ENCODE data around the gene DRP2. TPM values are rescaled to one million over a fixed set of nuclear protein-coding genes. Genes with fewer than 3 reads are reported as not detected.
A peak's percentile ranks its signal among the peaks of the same experiment; 100 is the strongest.

Gene DRP2
- total RNA-seq, 3 donors from 2014 or later, result 0.30 to 0.66 (median 0.42) TPM

DNA sequence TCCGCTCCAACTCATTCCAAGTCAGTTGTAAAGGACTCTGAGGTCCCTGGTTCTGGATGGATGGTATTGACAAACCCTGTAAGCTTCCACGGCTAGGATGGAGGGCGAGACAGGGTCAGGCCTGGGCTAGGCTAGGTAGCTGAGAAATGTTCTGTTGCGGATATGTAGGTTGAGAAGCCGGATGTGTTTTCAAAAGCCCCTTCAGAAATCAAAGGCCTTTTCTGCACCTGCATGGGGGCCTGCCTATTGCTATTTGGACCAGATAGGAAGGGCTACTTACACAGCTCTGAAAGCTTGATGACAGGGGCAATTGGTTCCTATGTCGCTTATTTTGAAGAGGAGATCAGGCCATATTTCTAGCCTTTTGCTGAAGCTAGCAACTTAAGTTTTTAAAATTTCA is 1.9 kb upstream of the DRP2 start:
- no peak overlapping the region for H3K4me3 Mint-ChIP-seq
- ATAC-seq, result no peak

GRCh38 chrX:101219864-101220346 is 319 bp downstream of the DRP2 start:
- ATAC-seq, result peak; percentile 43 to 58
- Mint-ChIP-seq H3K27me3 (ENCODE audit: low read depth) (no peaks in the 10 kb centered on the region), H3K9me3 (no peaks in the 10 kb centered on the region), H3K4me3 (peak overlapping the region; percentile 19), H3K4me1 (ENCODE audit: low read depth) (peaks cover 5% of the 10 kb centered on the region), H3K36me3 (ENCODE audit: insufficient read depth) (no peaks in the 10 kb centered on the region)
- no peak for DNase-seq

More for the DNA sequence above, 1.9 kb upstream of the DRP2 start:
- no peak for DNase-seq
- Mint-ChIP-seq H3K4me1 (ENCODE audit: low read depth) (peaks cover 5% of the 10 kb centered on the region), H3K36me3 (ENCODE audit: insufficient read depth) (no peaks in the 10 kb centered on the region), H3K9me3 (no peaks in the 10 kb centered on the region), H3K27me3 (ENCODE audit: low read depth) (no peaks in the 10 kb centered on the region)

DNA sequence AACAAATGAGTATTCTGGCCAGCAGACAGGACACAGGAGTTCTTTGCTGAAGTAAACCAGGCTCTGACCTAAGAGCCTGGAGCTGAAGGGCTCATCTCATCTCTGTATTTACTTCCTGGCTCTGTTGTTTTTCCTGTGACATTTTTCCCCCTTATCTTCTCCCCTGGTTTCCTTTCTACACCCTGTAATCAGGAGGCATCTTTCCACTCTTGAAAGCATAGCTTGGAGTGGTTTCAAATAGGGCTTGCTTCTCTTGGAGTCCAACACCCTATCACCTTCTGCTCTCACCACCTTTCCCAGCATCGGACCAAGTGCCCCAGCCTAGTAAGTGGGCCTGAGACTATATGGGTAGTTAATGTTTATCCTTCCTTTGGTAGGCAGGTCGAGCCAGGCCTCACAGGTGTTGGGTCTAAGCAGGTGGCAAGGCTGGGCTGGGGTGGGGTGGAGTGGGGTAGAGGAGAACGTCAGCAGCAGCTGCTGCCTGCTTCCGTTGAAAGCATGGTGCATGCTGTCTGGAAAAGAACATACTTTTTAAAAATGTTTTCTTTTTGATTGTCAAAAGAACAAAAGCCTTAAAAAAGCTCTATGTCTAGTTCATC is 1.2 kb downstream of the DRP2 start:
- Mint-ChIP-seq H3K4me3 (no peak overlapping the region), H3K9me3 (no peaks in the 10 kb centered on the region), H3K36me3 (ENCODE audit: insufficient read depth) (no peaks in the 10 kb centered on the region), H3K4me1 (ENCODE audit: low read depth) (peaks cover 5% of the 10 kb centered on the region), H3K27me3 (ENCODE audit: low read depth) (no peaks in the 10 kb centered on the region)
- ATAC-seq, result no peak
- DNase-seq, result no peak

- ATAC-seq, result no peak
- H3K4me1 Mint-ChIP-seq (ENCODE audit: low read depth), result peaks cover 5% of the 10 kb centered on the region
- H3K27me3 Mint-ChIP-seq (ENCODE audit: low read depth), result no peaks in the 10 kb centered on the region
- H3K9me3 Mint-ChIP-seq, result no peaks in the 10 kb centered on the region
- H3K36me3 Mint-ChIP-seq (ENCODE audit: insufficient read depth), result no peaks in the 10 kb centered on the region
- DNase-seq, result no peak
- no peak overlapping the region for H3K4me3 Mint-ChIP-seq
Measured at GRCh38 chrX:101223226-101223625, 3.6 kb downstream of the DRP2 start.

DNA sequence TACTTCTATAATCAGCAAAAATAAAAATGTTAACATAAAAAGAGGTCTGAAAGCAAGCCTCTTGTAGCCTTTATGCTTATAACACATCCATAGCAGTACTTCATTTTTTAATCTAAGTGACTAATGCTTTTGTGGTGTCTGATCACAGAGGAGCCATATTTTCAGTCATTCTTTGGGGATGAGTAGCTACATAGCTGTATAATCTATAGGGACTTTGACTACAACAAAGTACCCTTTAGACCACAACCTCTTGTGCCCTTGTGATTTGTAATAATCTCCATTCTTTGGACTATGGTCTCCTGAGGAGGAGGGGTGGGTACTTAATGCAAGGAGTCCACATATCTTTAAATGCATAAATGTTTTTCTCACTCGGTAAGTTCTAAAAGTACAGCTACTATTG is 9.6 kb downstream of the DRP2 start:
- no peak overlapping the region for H3K4me3 Mint-ChIP-seq

GRCh38 chrX:101230636-101231035 is 11.1 kb downstream of the DRP2 start:
- ATAC-seq (no peak), DNase-seq (no peak)
- Mint-ChIP-seq H3K4me3 (no peak overlapping the region), H3K27me3 (ENCODE audit: low read depth) (no peaks in the 10 kb centered on the region), H3K4me1 (ENCODE audit: low read depth) (no peaks in the 10 kb centered on the region), H3K9me3 (no peaks in the 10 kb centered on the region), H3K36me3 (ENCODE audit: insufficient read depth) (no peaks in the 10 kb centered on the region)

More for the DNA sequence above, 9.6 kb downstream of the DRP2 start:
- Mint-ChIP-seq H3K27me3 (ENCODE audit: low read depth) (no peaks in the 10 kb centered on the region), H3K9me3 (no peaks in the 10 kb centered on the region), H3K36me3 (ENCODE audit: insufficient read depth) (no peaks in the 10 kb centered on the region), H3K4me1 (ENCODE audit: low read depth) (no peaks in the 10 kb centered on the region)
- DNase-seq (no peak), ATAC-seq (peak; percentile 14 to 55)

DNA sequence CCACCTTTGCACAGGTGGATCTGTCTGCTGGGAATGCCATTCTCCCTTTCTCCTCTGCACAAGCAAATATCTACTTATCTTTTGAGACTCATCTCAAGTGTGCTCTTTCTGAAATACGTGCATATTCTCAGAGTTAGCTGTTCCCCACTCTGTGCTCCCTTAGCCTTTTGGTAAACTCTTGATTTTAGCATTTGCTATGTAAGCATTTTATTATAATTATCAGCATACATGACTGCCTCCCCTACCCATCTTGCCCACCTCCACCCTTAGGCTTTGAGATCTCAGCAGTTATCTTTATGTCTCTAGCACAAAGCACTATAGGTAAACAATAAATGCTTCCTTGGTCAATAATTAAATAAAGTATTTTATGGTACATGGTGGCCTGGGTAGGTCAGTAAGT is 11.5 kb downstream of the DRP2 start:
- no peak for ATAC-seq
- Mint-ChIP-seq H3K4me1 (ENCODE audit: low read depth) (no peaks in the 10 kb centered on the region), H3K9me3 (no peaks in the 10 kb centered on the region), H3K4me3 (no peak overlapping the region), H3K27me3 (ENCODE audit: low read depth) (no peaks in the 10 kb centered on the region), H3K36me3 (ENCODE audit: insufficient read depth) (no peaks in the 10 kb centered on the region)
- no peak for DNase-seq

GRCh38 chrX:101232316-101232715 is 12.7 kb downstream of the DRP2 start:
- H3K4me3 Mint-ChIP-seq, result no peak overlapping the region
- H3K27me3 Mint-ChIP-seq (ENCODE audit: low read depth), result no peaks in the 10 kb centered on the region
- H3K9me3 Mint-ChIP-seq, result no peaks in the 10 kb centered on the region
- H3K4me1 Mint-ChIP-seq (ENCODE audit: low read depth), result no peaks in the 10 kb centered on the region
- no peak for DNase-seq
- no peak for ATAC-seq
- H3K36me3 Mint-ChIP-seq (ENCODE audit: insufficient read depth), result no peaks in the 10 kb centered on the region

DNA sequence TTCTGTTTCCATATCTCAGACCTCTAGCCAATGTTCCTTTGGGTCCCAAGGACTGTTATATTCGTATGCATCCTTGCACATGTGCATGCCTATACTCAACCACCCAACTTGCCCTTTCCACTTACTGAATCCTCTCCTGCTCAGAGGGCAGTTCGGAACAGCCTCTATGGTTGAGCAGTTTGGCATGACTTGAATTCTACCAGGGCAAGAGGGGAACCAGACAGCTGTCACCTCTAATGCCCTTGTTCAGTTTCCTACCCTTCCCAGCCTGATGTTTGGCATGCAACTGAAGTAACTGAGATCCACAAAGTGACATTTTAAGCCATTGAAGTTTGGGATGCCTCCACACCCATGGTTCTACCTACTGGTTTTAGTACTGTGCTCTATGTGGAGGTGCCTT is 17.5 kb downstream of the DRP2 start:
- Mint-ChIP-seq H3K36me3 (ENCODE audit: insufficient read depth) (no peaks in the 10 kb centered on the region), H3K4me3 (no peak overlapping the region), H3K4me1 (ENCODE audit: low read depth) (no peaks in the 10 kb centered on the region)

DNA sequence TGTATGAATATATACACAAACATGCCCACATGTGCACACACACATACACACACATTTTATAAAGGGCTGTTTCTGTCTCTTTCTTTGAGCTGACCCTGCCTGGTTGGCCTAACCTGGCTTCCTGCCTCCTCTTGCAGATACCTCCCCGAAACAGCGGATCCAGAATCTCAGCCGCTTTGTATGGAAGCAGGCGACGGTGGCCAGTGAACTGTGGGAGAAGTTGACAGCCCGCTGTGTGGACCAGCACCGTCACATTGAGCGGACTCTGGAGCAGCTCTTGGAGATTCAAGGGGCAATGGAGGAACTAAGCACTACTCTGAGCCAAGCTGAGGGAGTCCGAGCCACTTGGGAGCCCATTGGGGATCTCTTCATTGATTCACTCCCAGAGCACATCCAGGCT is 21.9 kb downstream of the DRP2 start:
- Mint-ChIP-seq H3K27me3 (ENCODE audit: low read depth) (no peaks in the 10 kb centered on the region), H3K36me3 (ENCODE audit: insufficient read depth) (no peaks in the 10 kb centered on the region), H3K9me3 (no peaks in the 10 kb centered on the region), H3K4me1 (ENCODE audit: low read depth) (no peaks in the 10 kb centered on the region), H3K4me3 (no peak overlapping the region)
- ATAC-seq, result no peak
- DNase-seq, result no peak

More for the DNA sequence above, 17.5 kb downstream of the DRP2 start:
- no peak for ATAC-seq
- no peak for DNase-seq
- Mint-ChIP-seq H3K27me3 (ENCODE audit: low read depth) (no peaks in the 10 kb centered on the region), H3K9me3 (no peaks in the 10 kb centered on the region)

DNA sequence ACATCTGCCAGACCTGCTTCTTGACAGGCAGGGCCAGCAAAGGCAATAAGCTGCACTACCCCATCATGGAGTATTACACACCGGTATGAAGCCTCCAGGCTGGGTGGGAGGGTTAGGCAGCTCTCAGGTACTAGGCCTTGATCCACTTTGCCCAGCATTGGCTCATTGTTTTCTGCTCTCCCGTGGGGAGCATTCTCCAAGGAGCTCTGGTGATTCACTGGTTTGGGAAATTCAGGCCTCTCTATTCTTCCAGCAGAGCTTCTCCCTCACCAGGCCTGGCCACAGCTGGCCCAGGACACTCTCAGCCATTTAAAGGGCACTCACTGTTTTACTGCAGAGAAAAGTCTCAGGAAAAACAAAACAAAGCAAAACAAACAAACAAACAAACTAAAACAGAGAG is 33.0 kb downstream of the DRP2 start:
- DNase-seq (no peak), ATAC-seq (no peak)
- Mint-ChIP-seq H3K4me1 (ENCODE audit: low read depth) (peaks cover 3% of the 10 kb centered on the region), H3K4me3 (no peak overlapping the region), H3K27me3 (ENCODE audit: low read depth) (no peaks in the 10 kb centered on the region), H3K9me3 (no peaks in the 10 kb centered on the region), H3K36me3 (ENCODE audit: insufficient read depth) (no peaks in the 10 kb centered on the region)

GRCh38 chrX:101257448-101258258 is 38.1 kb downstream of the DRP2 start:
- Mint-ChIP-seq H3K9me3 (no peaks in the 10 kb centered on the region), H3K36me3 (ENCODE audit: insufficient read depth) (no peaks in the 10 kb centered on the region), H3K27me3 (ENCODE audit: low read depth) (no peaks in the 10 kb centered on the region), H3K4me1 (ENCODE audit: low read depth) (peaks cover 8% of the 10 kb centered on the region), H3K4me3 (no peak overlapping the region)
- ATAC-seq (no peak), DNase-seq (no peak)

GRCh38 chrX:101258259-101258581 is 38.6 kb downstream of the DRP2 start:
- H3K27me3 Mint-ChIP-seq (ENCODE audit: low read depth), result no peaks in the 10 kb centered on the region
- H3K36me3 Mint-ChIP-seq (ENCODE audit: insufficient read depth), result no peaks in the 10 kb centered on the region
- ATAC-seq, result no peak
- peaks cover 8% of the 10 kb centered on the region for H3K4me1 Mint-ChIP-seq (ENCODE audit: low read depth)
- DNase-seq, result no peak
- H3K4me3 Mint-ChIP-seq, result no peak overlapping the region
- no peaks in the 10 kb centered on the region for H3K9me3 Mint-ChIP-seq

GRCh38 chrX:101260435-101260834 is 40.8 kb downstream of the DRP2 start:
- no peak for ATAC-seq
- Mint-ChIP-seq H3K27me3 (ENCODE audit: low read depth) (no peaks in the 10 kb centered on the region), H3K9me3 (no peaks in the 10 kb centered on the region), H3K4me3 (no peak overlapping the region), H3K4me1 (ENCODE audit: low read depth) (peaks cover 8% of the 10 kb centered on the region), H3K36me3 (ENCODE audit: insufficient read depth) (no peaks in the 10 kb centered on the region)
- no peak for DNase-seq

- H3K4me3 Mint-ChIP-seq, result no peak overlapping the region
- peaks cover 5% of the 10 kb centered on the region for H3K4me1 Mint-ChIP-seq (ENCODE audit: low read depth)
- H3K27me3 Mint-ChIP-seq (ENCODE audit: low read depth), result no peaks in the 10 kb centered on the region
- DNase-seq (no peak), ATAC-seq (no peak)
- H3K36me3 Mint-ChIP-seq (ENCODE audit: insufficient read depth), result no peaks in the 10 kb centered on the region
- no peaks in the 10 kb centered on the region for H3K9me3 Mint-ChIP-seq
Measured at GRCh38 chrX:101262590-101262989, 43.0 kb downstream of the DRP2 start.

Data from activated T-cell treated with anti-CD3 and anti-CD28 coated beads, Interleukin-2, amount 50 U/mL, for 4 hours (primary cell).